SK-N-MC (cell line): Measurements from ENCODE around the gene LTBP2.

Source experiments
- EZH2 ChIP-seq: fragments of 200-600 bp; sonication (generic); IDR thresholded peaks from one replicate; pipeline ENCODE4 v1.6.1; 2017; ENCODE audit warnings: antibody characterized with exemption
- POLR2AphosphoS5 ChIP-seq: IDR thresholded peaks from 2 replicates; pipeline ENCODE4 v1.6.1; 2012; ENCODE audit warnings: mild to moderate bottlenecking, low read depth, low read length, borderline replicate concordance

DNA sequence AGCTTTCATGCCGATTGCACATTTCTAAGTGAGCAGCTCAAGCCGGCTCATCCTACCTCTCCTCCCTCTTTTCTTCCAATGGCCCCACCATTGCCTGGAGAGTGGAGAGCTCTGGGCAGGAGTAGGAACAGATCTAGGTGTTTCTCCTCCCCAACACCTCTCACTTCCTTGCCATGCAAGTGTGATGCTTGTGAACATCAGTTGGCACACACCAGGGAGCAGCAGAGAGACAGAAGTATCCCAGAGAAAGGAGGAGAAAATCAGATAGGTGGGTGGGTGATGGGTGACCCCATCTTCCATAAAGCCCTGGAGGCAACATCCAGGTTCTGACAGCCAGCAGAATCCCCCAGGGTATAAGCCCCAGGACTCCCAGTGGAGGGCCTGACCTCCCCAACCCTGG lies 146.7 kb downstream of the LTBP2 start:
- TF ChIP-seq POLR2AphosphoS5 = no peak
- no peak for TF ChIP-seq EZH2
